Endothelial cell of umbilical vein (primary cell): Measurements from ENCODE around the gene APOD.

Experiments
- CTCF ChIP-seq, 2 donors: IDR thresholded peaks; 1 replicate in 1 of 2; 2 replicates in 1 of 2; pipeline ENCODE4 v1.5.1; 2011; ENCODE audit warnings: low read length in 2 of 2, mild to moderate bottlenecking in 2 of 2, moderate library complexity in 2 of 2, control low read depth in 1 of 2, inconsistent platforms in 1 of 2, low read depth in 1 of 2; ENCODE audit not compliant: insufficient read depth in 1 of 2; ENCODE audit errors: extremely low read depth in 1 of 2
- EZH2 ChIP-seq: IDR thresholded peaks from 2 replicates; pipeline ENCODE4 v1.6.1; 2012; ENCODE audit warnings: borderline replicate concordance, low read depth, mild to moderate bottlenecking, moderate library complexity, low read length, inconsistent platforms; ENCODE audit not compliant: severe bottlenecking
- FOS ChIP-seq: IDR thresholded peaks from 2 replicates; pipeline ENCODE4 v1.6.1; 2011; ENCODE audit warnings: mild to moderate bottlenecking, low read length, moderate library complexity, borderline replicate concordance; ENCODE audit not compliant: insufficient read depth
- GATA2 ChIP-seq: IDR thresholded peaks from 2 replicates; pipeline ENCODE4 v1.7.0; 2011; ENCODE audit warnings: low read depth, mild to moderate bottlenecking, moderate library complexity, mixed read lengths, low read length; ENCODE audit not compliant: insufficient read length, insufficient read depth
- JUN ChIP-seq: IDR thresholded peaks from 2 replicates; pipeline ENCODE4 v1.6.1; 2011; ENCODE audit warnings: borderline replicate concordance, low read depth; ENCODE audit not compliant: insufficient read length, insufficient read depth
- MAX ChIP-seq: IDR thresholded peaks from 2 replicates; pipeline ENCODE4 v1.6.1; 2011; ENCODE audit not compliant: insufficient read depth, insufficient read length
- MYC ChIP-seq: IDR thresholded peaks from one replicate; pipeline ENCODE4 v1.6.1; 2011; ENCODE audit warnings: mild to moderate bottlenecking, low read depth, low read length
- POLR2A ChIP-seq: IDR thresholded peaks from 2 replicates; pipeline ENCODE4 v1.6.1; 2012; ENCODE audit warnings: low read depth, mild to moderate bottlenecking, control low read depth, low read length
- POLR2AphosphoS5 ChIP-seq: IDR thresholded peaks from 2 replicates; pipeline ENCODE4 v1.6.1; 2012; ENCODE audit warnings: low read depth, mild to moderate bottlenecking, control low read depth, low read length, moderate library complexity; ENCODE audit not compliant: insufficient read depth

GRCh38 chr3:195587406-195587805, 3.7 kb upstream of the APOD start:
- TF ChIP-seq CTCF (IDR thresholded peaks at IDR 0.05; ENCODE audit: extremely low read depth in 1 of 2, insufficient read depth in 1 of 2, low read depth in 1 of 2, low read length in 2 of 2) (no peak), JUN (no peak), POLR2A (no peak), EZH2 (no peak), POLR2AphosphoS5 (no peak), MYC (no peak), FOS (no peak), MAX (no peak), GATA2 (no peak)
